Panc1 (cell line): ENCODE results near the gene GRID2. TPM values are rescaled to one million over a fixed set of nuclear protein-coding genes. Genes with fewer than 3 reads are reported as not detected.

Experiments
- ATAC-seq: fragments of 200-7000 bp; cut with Tn5 transposase; 2 replicates; pipeline ENCODE4 v1.9.1; 2020; ENCODE audit warnings: mild to moderate bottlenecking, moderate library complexity
- BruUV-seq: library from RNA; stranded (reverse); fragments of 400-500 nt; replicated peaks from 2 replicates; lab custom pipeline; 2021; lab: Mats Ljungman, UMichigan
- CTCF ChIA-PET: fragments of 300-600 bp; sonication (Branson Sonifier 250); formaldehyde crosslinking; loops from one replicate; lab custom pipeline; 2022; ENCODE audit warnings: antibody characterized with exemption; lab: Charles Lee
- POLR2A ChIA-PET: fragments of 300-600 bp; sonication (Branson Sonifier 250); formaldehyde crosslinking; loops from one replicate; lab custom pipeline; 2022; ENCODE audit warnings: antibody characterized with exemption; lab: Charles Lee
- DNase-seq: peaks from one replicate; pipeline ENCODE4 v3.0.0-alpha.2; 2010; ENCODE audit warnings: low read depth, low spot score
- H3K27ac ChIP-seq: 2 replicates; pipeline ENCODE4 v1.5.1; 2011; ENCODE audit warnings: mild to moderate bottlenecking, low read length, inconsistent platforms
- H3K27me3 ChIP-seq: fragments of 200-500 bp; sonication (Bioruptor generic); 2 replicates; pipeline ENCODE4 v1.6.0; 2014; ENCODE audit warnings: low read length, inconsistent platforms; ENCODE audit not compliant: control insufficient read depth, insufficient read depth
- H3K36me3 ChIP-seq: fragments of 200-500 bp; sonication (Bioruptor generic); 2 replicates; pipeline ENCODE4 v1.5.1; 2014; ENCODE audit warnings: inconsistent platforms, mild to moderate bottlenecking, low read length, moderate library complexity; ENCODE audit not compliant: control insufficient read depth, insufficient read depth
- H3K4me1 ChIP-seq: 2 replicates; pipeline ENCODE4 v1.5.1; 2011; ENCODE audit warnings: inconsistent platforms, mild to moderate bottlenecking, low read length, moderate library complexity; ENCODE audit not compliant: control insufficient read depth, insufficient read depth
- H3K4me3 ChIP-seq, 2 experiments: 2 replicates each; pipeline ENCODE4 v1.5.1; 2011 to 2012; ENCODE audit warnings: low read depth in 2 of 2, low read length in 2 of 2, mild to moderate bottlenecking in 2 of 2, inconsistent platforms in 1 of 2, moderate library complexity in 1 of 2
- H3K9me3 ChIP-seq: fragments of 200-500 bp; sonication (Bioruptor generic); 2 replicates; pipeline ENCODE4 v1.5.1; 2014; ENCODE audit warnings: low read depth, mild to moderate bottlenecking, inconsistent platforms, low read length, moderate library complexity; ENCODE audit not compliant: control insufficient read depth, insufficient read depth
- POLR2AphosphoS5 ChIP-seq: IDR thresholded peaks from 2 replicates; pipeline ENCODE4 v1.6.1; 2012; ENCODE audit warnings: mild to moderate bottlenecking, low read depth, low read length, moderate library complexity
- SIN3A ChIP-seq: IDR thresholded peaks from 2 replicates; pipeline ENCODE4 v1.6.1; 2012; ENCODE audit warnings: low read depth, mild to moderate bottlenecking, low read length, moderate library complexity, borderline replicate concordance; ENCODE audit not compliant: insufficient read depth
- TCF7L2 ChIP-seq: IDR thresholded peaks from 2 replicates; pipeline ENCODE4 v1.6.1; 2011; ENCODE audit warnings: mild to moderate bottlenecking, low read depth, low read length, inconsistent platforms
- in situ Hi-C: cut with HindIII; loops from 2 replicates; pipeline ENCODE4 v1.10.0; 2016; ENCODE audit warnings: low sequenced_read_pairs, low pct_unique_long_range_greater_than_20kb
- intact Hi-C: fragments of 100-400 bp; cut with micrococcal nuclease; formaldehyde crosslinking; loops from one replicate; pipeline ENCODE4 v1.10.0; 2022; ENCODE audit not compliant: unreplicated experiment
- total RNA-seq: library from RNA; stranded (reverse); gene quantifications from one replicate; pipeline ENCODE4 v1.2.1, GENCODE V29; 2021; ENCODE audit not compliant: unreplicated experiment
- TF ChIP-seq, protein P1 (sequence below): fragments of 450-650 bp; IDR thresholded peaks from 2 replicates; pipeline ENCODE4 v1.5.1; 2017; ENCODE audit warnings: mild to moderate bottlenecking
- TF ChIP-seq, protein P2 (sequence below), 2 experiments: IDR thresholded peaks; 2 replicates each; pipeline ENCODE4 v1.6.1; 2011 to 2012; ENCODE audit warnings: low read depth in 2 of 2, control low read depth in 1 of 2, low read length in 1 of 2, mild to moderate bottlenecking in 1 of 2, moderate library complexity in 1 of 2; ENCODE audit not compliant: insufficient read depth in 1 of 2

GRID2 gene
- total RNA-seq, 1 experiment from 2014 or later, result 0.08 TPM

DNA sequence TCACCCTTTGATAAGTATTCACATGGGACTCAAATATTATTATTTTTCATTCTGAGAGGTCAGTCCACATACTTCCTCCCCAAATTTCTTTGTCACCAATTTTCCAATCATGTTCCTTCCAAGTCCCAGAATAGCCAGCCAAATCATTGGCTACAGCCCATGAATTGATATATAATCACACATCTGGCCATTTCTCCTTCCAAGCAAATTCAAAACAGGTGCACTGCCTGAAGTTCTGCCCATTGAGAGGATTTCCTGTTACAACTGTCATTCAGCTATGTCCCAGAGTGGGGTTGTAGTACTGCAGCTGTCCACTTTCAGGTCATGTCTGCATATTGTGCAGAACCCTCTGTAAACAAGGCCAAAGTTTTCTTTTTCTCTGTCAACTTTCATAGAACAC is 347.8 kb downstream of the GRID2 start:
- H3K4me3 ChIP-seq, result no peak overlapping the region
- POLR2A ChIA-PET, result no interaction called here
- no peak for ATAC-seq
- CTCF ChIA-PET, result no interaction called here
- H3K36me3 ChIP-seq, result no peaks in the 10 kb centered on the region
- H3K4me1 ChIP-seq, result no peaks in the 10 kb centered on the region
- in situ Hi-C loops, result no loop called here
- H3K27me3 ChIP-seq, result no peaks in the 10 kb centered on the region
- no peak overlapping the region for H3K27ac ChIP-seq
- no peaks in the 10 kb centered on the region for H3K9me3 ChIP-seq
- no TSS peak for BruUV-seq
- DNase-seq, result no peak
- intact Hi-C loops, result no loop called here
- TF ChIP-seq SIN3A (no peak), TCF7L2 (no peak), POLR2AphosphoS5 (no peak)
- TF ChIP-seq, protein P1, sequence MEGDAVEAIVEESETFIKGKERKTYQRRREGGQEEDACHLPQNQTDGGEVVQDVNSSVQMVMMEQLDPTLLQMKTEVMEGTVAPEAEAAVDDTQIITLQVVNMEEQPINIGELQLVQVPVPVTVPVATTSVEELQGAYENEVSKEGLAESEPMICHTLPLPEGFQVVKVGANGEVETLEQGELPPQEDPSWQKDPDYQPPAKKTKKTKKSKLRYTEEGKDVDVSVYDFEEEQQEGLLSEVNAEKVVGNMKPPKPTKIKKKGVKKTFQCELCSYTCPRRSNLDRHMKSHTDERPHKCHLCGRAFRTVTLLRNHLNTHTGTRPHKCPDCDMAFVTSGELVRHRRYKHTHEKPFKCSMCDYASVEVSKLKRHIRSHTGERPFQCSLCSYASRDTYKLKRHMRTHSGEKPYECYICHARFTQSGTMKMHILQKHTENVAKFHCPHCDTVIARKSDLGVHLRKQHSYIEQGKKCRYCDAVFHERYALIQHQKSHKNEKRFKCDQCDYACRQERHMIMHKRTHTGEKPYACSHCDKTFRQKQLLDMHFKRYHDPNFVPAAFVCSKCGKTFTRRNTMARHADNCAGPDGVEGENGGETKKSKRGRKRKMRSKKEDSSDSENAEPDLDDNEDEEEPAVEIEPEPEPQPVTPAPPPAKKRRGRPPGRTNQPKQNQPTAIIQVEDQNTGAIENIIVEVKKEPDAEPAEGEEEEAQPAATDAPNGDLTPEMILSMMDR, result no peak
- TF ChIP-seq, protein P2, sequence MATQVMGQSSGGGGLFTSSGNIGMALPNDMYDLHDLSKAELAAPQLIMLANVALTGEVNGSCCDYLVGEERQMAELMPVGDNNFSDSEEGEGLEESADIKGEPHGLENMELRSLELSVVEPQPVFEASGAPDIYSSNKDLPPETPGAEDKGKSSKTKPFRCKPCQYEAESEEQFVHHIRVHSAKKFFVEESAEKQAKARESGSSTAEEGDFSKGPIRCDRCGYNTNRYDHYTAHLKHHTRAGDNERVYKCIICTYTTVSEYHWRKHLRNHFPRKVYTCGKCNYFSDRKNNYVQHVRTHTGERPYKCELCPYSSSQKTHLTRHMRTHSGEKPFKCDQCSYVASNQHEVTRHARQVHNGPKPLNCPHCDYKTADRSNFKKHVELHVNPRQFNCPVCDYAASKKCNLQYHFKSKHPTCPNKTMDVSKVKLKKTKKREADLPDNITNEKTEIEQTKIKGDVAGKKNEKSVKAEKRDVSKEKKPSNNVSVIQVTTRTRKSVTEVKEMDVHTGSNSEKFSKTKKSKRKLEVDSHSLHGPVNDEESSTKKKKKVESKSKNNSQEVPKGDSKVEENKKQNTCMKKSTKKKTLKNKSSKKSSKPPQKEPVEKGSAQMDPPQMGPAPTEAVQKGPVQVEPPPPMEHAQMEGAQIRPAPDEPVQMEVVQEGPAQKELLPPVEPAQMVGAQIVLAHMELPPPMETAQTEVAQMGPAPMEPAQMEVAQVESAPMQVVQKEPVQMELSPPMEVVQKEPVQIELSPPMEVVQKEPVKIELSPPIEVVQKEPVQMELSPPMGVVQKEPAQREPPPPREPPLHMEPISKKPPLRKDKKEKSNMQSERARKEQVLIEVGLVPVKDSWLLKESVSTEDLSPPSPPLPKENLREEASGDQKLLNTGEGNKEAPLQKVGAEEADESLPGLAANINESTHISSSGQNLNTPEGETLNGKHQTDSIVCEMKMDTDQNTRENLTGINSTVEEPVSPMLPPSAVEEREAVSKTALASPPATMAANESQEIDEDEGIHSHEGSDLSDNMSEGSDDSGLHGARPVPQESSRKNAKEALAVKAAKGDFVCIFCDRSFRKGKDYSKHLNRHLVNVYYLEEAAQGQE (IDR thresholded peaks at IDR 0.05; ENCODE audit: insufficient read depth in 1 of 2, low read depth in 2 of 2, low read length in 1 of 2), result no peak

DNA sequence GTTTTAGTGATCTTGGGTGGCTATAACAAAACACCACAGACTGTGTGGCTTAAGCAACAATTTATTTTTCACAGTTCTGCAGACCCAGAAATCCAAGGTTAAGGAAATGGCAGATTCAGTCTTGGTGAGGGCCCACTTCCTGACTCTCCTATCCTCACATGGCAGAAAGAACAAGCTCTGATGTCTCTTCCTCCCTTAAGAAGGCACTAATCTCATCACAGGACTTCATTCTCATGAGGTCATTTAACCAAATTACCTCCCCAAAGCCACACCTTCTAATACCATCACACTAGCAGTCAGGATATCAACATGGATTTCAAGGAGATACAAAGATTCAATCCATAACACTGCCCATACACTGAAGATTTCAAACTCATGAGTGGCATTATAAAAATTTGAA is 350.3 kb downstream of the GRID2 start:
- ATAC-seq, result no peak
- CTCF ChIA-PET, result no interaction called here
- TF ChIP-seq, protein P1, result no peak
- TF ChIP-seq TCF7L2 (no peak), POLR2AphosphoS5 (no peak), SIN3A (no peak)
- TF ChIP-seq, protein P2 (IDR thresholded peaks at IDR 0.05; ENCODE audit: insufficient read depth in 1 of 2, low read depth in 2 of 2, low read length in 1 of 2), result no peak
- DNase-seq, result no peak
- Histone ChIP-seq H3K4me1 (no peaks in the 10 kb centered on the region), H3K9me3 (no peaks in the 10 kb centered on the region), H3K36me3 (no peaks in the 10 kb centered on the region), H3K4me3 (no peak overlapping the region), H3K27me3 (no peaks in the 10 kb centered on the region), H3K27ac (no peak overlapping the region)
- POLR2A ChIA-PET, result no interaction called here
- BruUV-seq, result no TSS peak
- intact Hi-C loops, result no loop called here
- in situ Hi-C loops, result no loop called here
